Measurements from ENCODE around the gene RNPC3.

DNA sequence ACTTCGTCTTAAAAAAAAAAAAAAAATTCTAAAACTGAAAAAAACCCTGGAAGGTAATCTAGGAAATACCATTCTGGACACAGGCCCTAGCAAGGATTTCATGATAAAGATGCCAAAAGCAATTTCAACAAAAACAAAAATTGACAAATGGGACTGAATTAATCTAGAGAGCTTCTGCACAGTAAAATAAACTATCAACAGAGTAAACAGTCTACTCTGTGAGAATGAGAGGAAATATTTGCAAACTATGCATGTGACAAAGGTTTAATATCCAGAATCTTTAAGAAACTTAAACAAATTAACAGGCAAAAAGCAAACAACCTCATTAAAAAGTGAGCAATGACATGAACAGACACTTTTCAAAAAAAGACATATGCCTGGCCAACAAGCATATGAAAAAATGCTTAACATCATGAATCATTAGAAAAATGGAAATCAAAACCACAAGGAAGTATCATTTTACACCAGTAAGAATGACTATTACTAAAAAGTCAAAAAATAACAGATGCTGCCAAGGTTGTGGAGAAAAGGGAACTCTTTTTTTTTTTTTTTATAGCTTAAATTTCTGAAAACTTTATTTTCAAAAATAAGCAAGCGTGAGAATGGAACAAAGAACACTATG, 29.4 kb upstream of the RNPC3 start:
- TF ChIP-seq, protein P1, sequence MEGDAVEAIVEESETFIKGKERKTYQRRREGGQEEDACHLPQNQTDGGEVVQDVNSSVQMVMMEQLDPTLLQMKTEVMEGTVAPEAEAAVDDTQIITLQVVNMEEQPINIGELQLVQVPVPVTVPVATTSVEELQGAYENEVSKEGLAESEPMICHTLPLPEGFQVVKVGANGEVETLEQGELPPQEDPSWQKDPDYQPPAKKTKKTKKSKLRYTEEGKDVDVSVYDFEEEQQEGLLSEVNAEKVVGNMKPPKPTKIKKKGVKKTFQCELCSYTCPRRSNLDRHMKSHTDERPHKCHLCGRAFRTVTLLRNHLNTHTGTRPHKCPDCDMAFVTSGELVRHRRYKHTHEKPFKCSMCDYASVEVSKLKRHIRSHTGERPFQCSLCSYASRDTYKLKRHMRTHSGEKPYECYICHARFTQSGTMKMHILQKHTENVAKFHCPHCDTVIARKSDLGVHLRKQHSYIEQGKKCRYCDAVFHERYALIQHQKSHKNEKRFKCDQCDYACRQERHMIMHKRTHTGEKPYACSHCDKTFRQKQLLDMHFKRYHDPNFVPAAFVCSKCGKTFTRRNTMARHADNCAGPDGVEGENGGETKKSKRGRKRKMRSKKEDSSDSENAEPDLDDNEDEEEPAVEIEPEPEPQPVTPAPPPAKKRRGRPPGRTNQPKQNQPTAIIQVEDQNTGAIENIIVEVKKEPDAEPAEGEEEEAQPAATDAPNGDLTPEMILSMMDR (IDR thresholded peaks at IDR 0.05; ENCODE audit: low read depth, low read length, poor library complexity, severe bottlenecking): no peak
- TF ChIP-seq EZH2phosphoT487 (IDR thresholded peaks at IDR 0.05; ENCODE audit: borderline replicate concordance, low read length): no peak

Data from DOHH2 (cell line).